OCI-LY3 (cell line): ENCODE data around the gene RHOC.

ENCODE experiments used
- EZH2phosphoT487 ChIP-seq: fragments of 200-600 bp; shearing (Covaris generic); IDR thresholded peaks from 2 replicates; pipeline ENCODE4 v1.6.1; 2018; ENCODE audit warnings: antibody characterized with exemption, mixed run types, low read depth
- TF ChIP-seq, protein P1 (sequence below): fragments of 200-600, 300-600 bp; sonication (generic); IDR thresholded peaks from 2 replicates; pipeline ENCODE4 v1.5.1; 2014; ENCODE audit warnings: antibody characterized with exemption, low read length, low read depth

DNA sequence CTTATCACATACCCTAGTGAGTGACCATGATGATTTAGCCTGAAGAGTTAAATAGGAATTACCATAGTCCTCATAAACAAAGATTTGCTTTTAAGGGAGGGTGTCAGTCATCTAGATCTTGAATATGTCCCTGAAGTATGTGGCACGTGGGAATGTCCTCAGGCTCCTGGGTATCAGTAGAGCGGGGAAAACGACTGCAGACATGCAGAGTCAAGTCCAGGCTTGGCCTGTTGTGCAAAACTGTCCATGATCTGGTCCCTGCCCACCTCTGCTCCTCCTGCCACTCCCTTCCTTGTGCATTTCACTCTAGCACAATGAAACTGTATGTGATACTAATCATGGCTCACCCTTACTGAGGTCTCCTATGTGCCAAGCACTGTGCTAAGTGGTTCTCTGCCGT lies 19.6 kb downstream of the RHOC start:
- TF ChIP-seq, protein P1, sequence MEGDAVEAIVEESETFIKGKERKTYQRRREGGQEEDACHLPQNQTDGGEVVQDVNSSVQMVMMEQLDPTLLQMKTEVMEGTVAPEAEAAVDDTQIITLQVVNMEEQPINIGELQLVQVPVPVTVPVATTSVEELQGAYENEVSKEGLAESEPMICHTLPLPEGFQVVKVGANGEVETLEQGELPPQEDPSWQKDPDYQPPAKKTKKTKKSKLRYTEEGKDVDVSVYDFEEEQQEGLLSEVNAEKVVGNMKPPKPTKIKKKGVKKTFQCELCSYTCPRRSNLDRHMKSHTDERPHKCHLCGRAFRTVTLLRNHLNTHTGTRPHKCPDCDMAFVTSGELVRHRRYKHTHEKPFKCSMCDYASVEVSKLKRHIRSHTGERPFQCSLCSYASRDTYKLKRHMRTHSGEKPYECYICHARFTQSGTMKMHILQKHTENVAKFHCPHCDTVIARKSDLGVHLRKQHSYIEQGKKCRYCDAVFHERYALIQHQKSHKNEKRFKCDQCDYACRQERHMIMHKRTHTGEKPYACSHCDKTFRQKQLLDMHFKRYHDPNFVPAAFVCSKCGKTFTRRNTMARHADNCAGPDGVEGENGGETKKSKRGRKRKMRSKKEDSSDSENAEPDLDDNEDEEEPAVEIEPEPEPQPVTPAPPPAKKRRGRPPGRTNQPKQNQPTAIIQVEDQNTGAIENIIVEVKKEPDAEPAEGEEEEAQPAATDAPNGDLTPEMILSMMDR = no peak
- TF ChIP-seq EZH2phosphoT487 = no peak
